Epithelial cell of proximal tubule (primary cell): ENCODE measurements around the gene NEGR1. TPM values are rescaled to one million over a fixed set of nuclear protein-coding genes. Genes with fewer than 3 reads are reported as not detected.

Experiments used
- DNase-seq: peaks from one replicate; pipeline ENCODE4 v3.0.0-alpha.2; 2011; ENCODE audit warnings: low read depth
- H3K4me3 ChIP-seq: 2 replicates; pipeline ENCODE4 v1.5.1; 2011; ENCODE audit warnings: low read depth, mild to moderate bottlenecking, low read length
- total RNA-seq: library from RNA; depleted of rRNA; stranded (reverse); fragments of >200 nt; gene quantifications from 2 replicates; pipeline ENCODE4 v1.2.3, GENCODE V29; 2015
- TF ChIP-seq, protein P1 (sequence below): conservative IDR thresholded peaks from 2 replicates; pipeline ENCODE4 v1.5.1; 2012; ENCODE audit warnings: low read depth, mild to moderate bottlenecking, low read length

Gene NEGR1
- total RNA-seq, 1 donor from 2014 or later, result 3.1 TPM

- no peak overlapping the region for H3K4me3 ChIP-seq
- TF ChIP-seq, protein P1, sequence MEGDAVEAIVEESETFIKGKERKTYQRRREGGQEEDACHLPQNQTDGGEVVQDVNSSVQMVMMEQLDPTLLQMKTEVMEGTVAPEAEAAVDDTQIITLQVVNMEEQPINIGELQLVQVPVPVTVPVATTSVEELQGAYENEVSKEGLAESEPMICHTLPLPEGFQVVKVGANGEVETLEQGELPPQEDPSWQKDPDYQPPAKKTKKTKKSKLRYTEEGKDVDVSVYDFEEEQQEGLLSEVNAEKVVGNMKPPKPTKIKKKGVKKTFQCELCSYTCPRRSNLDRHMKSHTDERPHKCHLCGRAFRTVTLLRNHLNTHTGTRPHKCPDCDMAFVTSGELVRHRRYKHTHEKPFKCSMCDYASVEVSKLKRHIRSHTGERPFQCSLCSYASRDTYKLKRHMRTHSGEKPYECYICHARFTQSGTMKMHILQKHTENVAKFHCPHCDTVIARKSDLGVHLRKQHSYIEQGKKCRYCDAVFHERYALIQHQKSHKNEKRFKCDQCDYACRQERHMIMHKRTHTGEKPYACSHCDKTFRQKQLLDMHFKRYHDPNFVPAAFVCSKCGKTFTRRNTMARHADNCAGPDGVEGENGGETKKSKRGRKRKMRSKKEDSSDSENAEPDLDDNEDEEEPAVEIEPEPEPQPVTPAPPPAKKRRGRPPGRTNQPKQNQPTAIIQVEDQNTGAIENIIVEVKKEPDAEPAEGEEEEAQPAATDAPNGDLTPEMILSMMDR, result no peak
- DNase-seq, result no peak
These were observed 605.1 kb downstream of the NEGR1 start for GRCh38 chr1:71676979-71677925.

DNA sequence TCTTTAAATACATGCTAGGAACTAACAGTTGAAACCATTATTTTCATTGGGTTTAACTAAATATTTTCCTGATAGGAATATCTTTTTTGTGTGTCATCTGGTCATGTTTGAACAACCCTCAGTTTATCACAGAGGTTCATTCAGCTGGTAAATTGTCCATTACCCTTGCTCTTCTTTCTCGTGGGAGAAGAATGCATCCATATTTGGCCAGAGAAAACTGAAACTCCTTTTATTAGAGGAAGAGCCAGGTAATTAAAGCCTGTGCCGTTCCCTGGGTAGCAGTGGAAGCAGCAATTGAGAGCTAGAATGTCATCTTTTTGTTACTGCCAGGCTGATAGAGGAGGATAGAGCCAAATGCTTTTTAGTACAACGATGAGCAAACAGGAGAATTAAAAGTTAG is 614.3 kb downstream of the NEGR1 start:
- H3K4me3 ChIP-seq, result no peak overlapping the region
- DNase-seq, result no peak
- TF ChIP-seq, protein P1, result no peak

GRCh38 chr1:71667216-71667615 is 615.1 kb downstream of the NEGR1 start:
- DNase-seq, result no peak
- H3K4me3 ChIP-seq, result no peak overlapping the region
- TF ChIP-seq, protein P1, result no peak

DNA sequence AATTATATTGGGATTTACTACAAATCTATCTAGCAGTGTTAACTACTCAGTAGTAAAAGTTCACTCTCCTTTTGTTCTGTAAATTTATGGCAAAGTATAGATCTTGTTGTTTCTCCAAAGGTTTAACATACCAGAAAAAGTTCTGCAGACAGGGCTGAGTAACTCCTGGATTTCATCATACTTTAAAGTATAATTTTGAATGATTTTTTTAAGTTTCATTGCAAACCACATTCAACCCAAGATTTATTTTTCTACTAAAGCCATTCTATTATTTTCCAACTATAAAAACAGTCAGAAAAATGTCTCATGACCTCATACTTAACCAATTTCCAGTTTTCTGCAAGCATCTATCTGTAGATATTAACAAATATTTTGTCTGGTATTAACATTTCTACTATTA is 615.7 kb downstream of the NEGR1 start:
- DNase-seq, result no peak
- TF ChIP-seq, protein P1, result no peak
- H3K4me3 ChIP-seq, result no peak overlapping the region

GRCh38 chr1:71660411-71660810 is 621.9 kb downstream of the NEGR1 start:
- no peak for DNase-seq
- no peak overlapping the region for H3K4me3 ChIP-seq
- TF ChIP-seq, protein P1, result no peak

- DNase-seq, result no peak
- no peak overlapping the region for H3K4me3 ChIP-seq
- TF ChIP-seq, protein P1, result no peak
These were observed 624.3 kb downstream of the NEGR1 start for GRCh38 chr1:71657891-71658679.
